GM12892 (cell line): Measurements from ENCODE around the gene IBA57.

Source experiments
- POLR2A ChIP-seq: IDR thresholded peaks from 2 replicates; pipeline ENCODE4 v1.6.1; 2011; ENCODE audit warnings: low read depth, low read length, control low read depth
- POLR2AphosphoS5 ChIP-seq: IDR thresholded peaks from 2 replicates; pipeline ENCODE4 v1.6.1; 2011; ENCODE audit warnings: low read depth, low read length, control low read depth
- TAF1 ChIP-seq: IDR thresholded peaks from 2 replicates; pipeline ENCODE4 v1.6.1; 2011; ENCODE audit warnings: low read depth, mild to moderate bottlenecking, control low read depth, low read length, borderline replicate concordance

DNA sequence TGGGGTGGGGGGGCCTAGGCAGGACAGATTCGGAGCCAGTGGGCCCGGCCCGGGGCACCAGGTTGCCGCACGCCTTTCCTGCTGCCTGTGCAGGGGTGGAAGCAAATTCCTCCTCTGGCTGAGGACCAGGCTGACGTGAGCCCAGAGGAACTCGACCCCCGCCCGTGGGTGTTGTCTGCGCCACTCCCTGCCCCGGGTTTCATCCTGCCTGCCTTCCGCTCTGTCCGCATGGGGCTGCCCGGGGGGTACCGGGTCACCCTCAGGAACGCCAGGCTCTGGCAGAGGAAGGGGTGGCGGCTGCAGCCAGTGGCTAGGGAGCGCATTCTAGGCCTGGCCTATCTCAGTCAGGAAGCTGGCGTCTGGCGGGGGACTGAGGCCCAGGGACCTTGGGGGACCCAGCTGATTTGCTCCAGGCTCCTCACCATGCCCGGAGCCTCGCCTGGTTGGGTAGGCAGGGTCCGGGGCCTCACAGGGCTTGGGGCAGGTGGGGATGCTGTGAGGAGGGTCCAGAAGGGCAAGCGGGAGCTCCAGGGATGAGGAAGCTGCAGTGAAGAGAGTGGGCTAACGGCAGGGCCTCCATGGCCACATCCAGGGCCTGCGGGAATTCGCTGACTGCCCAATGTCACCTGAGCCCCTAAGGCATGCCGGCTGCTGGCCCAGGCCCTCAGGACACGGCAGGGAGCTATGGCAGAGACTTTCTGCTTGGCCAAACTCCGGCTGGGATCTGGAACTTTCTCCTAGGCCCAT, 2.4 kb upstream of the IBA57 start:
- TF ChIP-seq POLR2A (no peak), TAF1 (no peak), POLR2AphosphoS5 (no peak)
